ENCODE results near the gene SLC7A11. TPM values are rescaled to one million over a fixed set of nuclear protein-coding genes. Genes with fewer than 3 reads are reported as not detected.

Gene SLC7A11
- total RNA-seq, 5 donors from 2014 or later (not counting 1 experiment from before 2014, with no cell fraction given): 0.05 to 0.44 (median 0.30) TPM

GRCh38 chr4:138259824-138260223 lies 17.7 kb upstream of the SLC7A11 start:
- no peak overlapping the region for H3K4me3 Mint-ChIP-seq
- ChIA-PET CTCF (no interaction called here), POLR2A (no interaction called here)
- no peak overlapping the region for H3K27ac Mint-ChIP-seq
- H3K27me3 Mint-ChIP-seq: peaks cover 0 to 4% of the 10 kb centered on the region in 2 donors
- Histone ChIP-seq H3K9me3 (no peaks in the 10 kb centered on the region), H3K27me3 (replicated peaks in 1 of 2; ENCODE audit: control insufficient read depth in 2 of 2, extremely low read depth in 1 of 2, insufficient read depth in 2 of 2, low read length in 1 of 2) (no peaks in the 10 kb centered on the region), H3K36me3 (ENCODE audit: control insufficient read depth in 2 of 2, extremely low read depth in 1 of 2, insufficient read depth in 1 of 2, low read length in 1 of 2) (no peaks in the 10 kb centered on the region), H3K4me3 (ENCODE audit: control insufficient read depth in 1 of 2, extremely low read depth in 1 of 2, low read length in 1 of 2) (no peak overlapping the region), H3K27ac (ENCODE audit: low read length) (no peak overlapping the region), H3K4me1 (ENCODE audit: control insufficient read depth in 1 of 2, extremely low read depth in 1 of 2, insufficient read depth in 2 of 2, low read length in 2 of 2) (no peaks in the 10 kb centered on the region)
- H3K9me3 Mint-ChIP-seq: peaks cover 0 to 4% (median 2%) of the 10 kb centered on the region in 3 donors
- no peaks in the 10 kb centered on the region for H3K36me3 Mint-ChIP-seq
- DNase-seq: no peak
- WGBS (ENCODE audit: insufficient coverage): no CpG with 5 or more reads among the region's 2 CpGs
- ATAC-seq (replicated peaks in 1 of 4): no peak
- H3K4me1 Mint-ChIP-seq: peaks cover 2 to 10% (median 4%) of the 10 kb centered on the region in 3 donors

DNA sequence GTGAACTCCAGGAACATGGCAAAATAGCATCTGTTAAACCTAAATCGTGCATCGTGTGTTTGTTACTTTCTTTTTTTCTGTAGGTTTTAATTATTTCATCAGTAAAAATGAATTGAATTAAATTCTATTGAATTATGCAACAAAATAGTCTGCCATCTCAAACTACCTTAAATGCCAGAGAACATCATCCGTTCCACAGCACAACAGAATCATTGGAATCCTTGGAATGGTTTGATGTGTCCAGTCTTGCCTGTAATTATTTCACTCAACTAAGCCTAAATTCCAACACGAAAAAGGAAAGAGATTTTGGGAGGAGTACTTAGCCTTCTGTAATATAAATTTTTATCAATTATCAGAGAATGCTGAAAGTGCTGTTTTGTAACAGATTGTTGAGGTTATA lies 17.1 kb upstream of the SLC7A11 start:
- no CpG with 5 or more reads among the region's 4 CpGs for WGBS (ENCODE audit: insufficient coverage)
- peaks cover 0 to 4% (median 2%) of the 10 kb centered on the region in 3 donors for H3K9me3 Mint-ChIP-seq
- ATAC-seq (replicated peaks in 1 of 4) (no peak), DNase-seq (no peak)
- H3K4me3 Mint-ChIP-seq: no peak overlapping the region
- no peak overlapping the region for H3K27ac Mint-ChIP-seq
- H3K4me1 Mint-ChIP-seq: peaks cover 2 to 12% (median 4%) of the 10 kb centered on the region in 3 donors
- Histone ChIP-seq H3K9me3 (no peaks in the 10 kb centered on the region), H3K4me3 (ENCODE audit: control insufficient read depth in 1 of 2, extremely low read depth in 1 of 2, low read length in 1 of 2) (no peak overlapping the region), H3K4me1 (ENCODE audit: control insufficient read depth in 1 of 2, extremely low read depth in 1 of 2, insufficient read depth in 2 of 2, low read length in 2 of 2) (no peaks in the 10 kb centered on the region), H3K27ac (ENCODE audit: low read length) (no peak overlapping the region), H3K27me3 (replicated peaks in 1 of 2; ENCODE audit: control insufficient read depth in 2 of 2, extremely low read depth in 1 of 2, insufficient read depth in 2 of 2, low read length in 1 of 2) (no peaks in the 10 kb centered on the region), H3K36me3 (ENCODE audit: control insufficient read depth in 2 of 2, extremely low read depth in 1 of 2, insufficient read depth in 1 of 2, low read length in 1 of 2) (no peaks in the 10 kb centered on the region)
- peaks cover 0 to 2% of the 10 kb centered on the region in 2 donors for H3K27me3 Mint-ChIP-seq
- CTCF ChIA-PET: no interaction called here
- H3K36me3 Mint-ChIP-seq: no peaks in the 10 kb centered on the region
- POLR2A ChIA-PET: no interaction called here

GRCh38 chr4:138256608-138257007 lies 14.5 kb upstream of the SLC7A11 start:
- Mint-ChIP-seq H3K27me3 (no peaks in the 10 kb centered on the region), H3K27ac (no peak overlapping the region), H3K9me3 (peaks cover 0 to 4% (median 0%) of the 10 kb centered on the region in 3 donors), H3K36me3 (no peaks in the 10 kb centered on the region), H3K4me1 (peaks cover 2 to 12% (median 4%) of the 10 kb centered on the region in 3 donors), H3K4me3 (no peak overlapping the region)
- WGBS (ENCODE audit: insufficient coverage): 75% methylated on average over 3 of the region's 5 CpGs
- POLR2A ChIA-PET: no interaction called here
- Histone ChIP-seq H3K27ac (ENCODE audit: low read length) (no peak overlapping the region), H3K36me3 (ENCODE audit: control insufficient read depth in 2 of 2, extremely low read depth in 1 of 2, insufficient read depth in 1 of 2, low read length in 1 of 2) (no peaks in the 10 kb centered on the region), H3K4me1 (ENCODE audit: control insufficient read depth in 1 of 2, extremely low read depth in 1 of 2, insufficient read depth in 2 of 2, low read length in 2 of 2) (no peaks in the 10 kb centered on the region), H3K4me3 (ENCODE audit: control insufficient read depth in 1 of 2, extremely low read depth in 1 of 2, low read length in 1 of 2) (no peak overlapping the region), H3K9me3 (no peaks in the 10 kb centered on the region), H3K27me3 (replicated peaks in 1 of 2; ENCODE audit: control insufficient read depth in 2 of 2, extremely low read depth in 1 of 2, insufficient read depth in 2 of 2, low read length in 1 of 2) (no peaks in the 10 kb centered on the region)
- DNase-seq: no peak
- CTCF ChIA-PET: interaction anchor here in 1 of 2 donors (0.5 to 1.2 kb wide), 2 partner anchors 14 to 357 kb away, joined by 3 to 4 read pairs; partner anchors contain the start of gene SLC7A11
- ATAC-seq (replicated peaks in 1 of 4): no peak

- Mint-ChIP-seq H3K4me1 (peaks cover 2 to 12% (median 4%) of the 10 kb centered on the region in 3 donors), H3K4me3 (no peak overlapping the region), H3K36me3 (no peaks in the 10 kb centered on the region), H3K27me3 (no peaks in the 10 kb centered on the region), H3K27ac (no peak overlapping the region), H3K9me3 (peaks cover 0 to 4% (median 0%) of the 10 kb centered on the region in 3 donors)
- ChIA-PET POLR2A (no interaction called here), CTCF (interaction anchor here in 1 of 2 donors (0.5 to 1.2 kb wide), 2 partner anchors 14 to 356 kb away, joined by 3 to 4 read pairs; partner anchors contain the start of gene SLC7A11)
- Histone ChIP-seq H3K36me3 (ENCODE audit: control insufficient read depth in 2 of 2, extremely low read depth in 1 of 2, insufficient read depth in 1 of 2, low read length in 1 of 2) (no peaks in the 10 kb centered on the region), H3K9me3 (no peaks in the 10 kb centered on the region), H3K4me1 (ENCODE audit: control insufficient read depth in 1 of 2, extremely low read depth in 1 of 2, insufficient read depth in 2 of 2, low read length in 2 of 2) (no peaks in the 10 kb centered on the region), H3K4me3 (ENCODE audit: control insufficient read depth in 1 of 2, extremely low read depth in 1 of 2, low read length in 1 of 2) (no peak overlapping the region), H3K27ac (ENCODE audit: low read length) (no peak overlapping the region), H3K27me3 (replicated peaks in 1 of 2; ENCODE audit: control insufficient read depth in 2 of 2, extremely low read depth in 1 of 2, insufficient read depth in 2 of 2, low read length in 1 of 2) (no peaks in the 10 kb centered on the region)
- ATAC-seq (replicated peaks in 1 of 4) (no peak), DNase-seq (no peak)
- WGBS (ENCODE audit: insufficient coverage): 91% methylated on average over 6 of the region's 9 CpGs
Measured at GRCh38 chr4:138255917-138256597, 13.9 kb upstream of the SLC7A11 start.

DNA sequence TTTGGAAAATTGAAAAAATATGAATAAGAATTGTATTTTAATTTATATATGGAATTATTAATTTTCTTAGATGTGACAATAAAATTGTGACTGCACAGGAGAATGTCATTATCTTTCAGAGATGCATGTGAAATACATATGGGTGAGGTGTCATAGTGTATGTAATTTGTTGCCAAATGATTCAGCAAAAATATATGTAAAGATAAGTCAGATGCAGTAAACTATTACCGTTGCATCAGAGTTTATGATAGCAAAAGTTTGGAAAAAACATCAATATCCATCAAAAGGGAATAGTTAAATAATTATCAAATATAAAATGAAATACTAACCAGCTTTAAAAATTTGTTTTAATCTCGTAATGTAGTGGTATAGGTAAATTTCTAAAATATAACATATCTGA lies 10.4 kb upstream of the SLC7A11 start:
- Mint-ChIP-seq H3K36me3 (no peaks in the 10 kb centered on the region), H3K4me1 (peaks cover 2 to 12% (median 4%) of the 10 kb centered on the region in 3 donors), H3K27ac (no peak overlapping the region), H3K27me3 (no peaks in the 10 kb centered on the region), H3K4me3 (no peak overlapping the region), H3K9me3 (peaks cover 0 to 4% (median 0%) of the 10 kb centered on the region in 3 donors)
- no peak for ATAC-seq (replicated peaks in 1 of 4)
- POLR2A ChIA-PET: no interaction called here
- no peaks in the 10 kb centered on the region for H3K27me3 ChIP-seq (replicated peaks in 1 of 2; ENCODE audit: control insufficient read depth in 2 of 2, extremely low read depth in 1 of 2, insufficient read depth in 2 of 2, low read length in 1 of 2)
- H3K4me3 ChIP-seq (ENCODE audit: control insufficient read depth in 1 of 2, extremely low read depth in 1 of 2, low read length in 1 of 2): no peak overlapping the region
- H3K27ac ChIP-seq (ENCODE audit: low read length): no peak overlapping the region
- H3K36me3 ChIP-seq (ENCODE audit: control insufficient read depth in 2 of 2, extremely low read depth in 1 of 2, insufficient read depth in 1 of 2, low read length in 1 of 2): no peaks in the 10 kb centered on the region
- DNase-seq: no peak
- no CpG with 5 or more reads among the region's 2 CpGs for WGBS (ENCODE audit: insufficient coverage)
- no peaks in the 10 kb centered on the region for H3K4me1 ChIP-seq (ENCODE audit: control insufficient read depth in 1 of 2, extremely low read depth in 1 of 2, insufficient read depth in 2 of 2, low read length in 2 of 2)
- CTCF ChIA-PET: no interaction called here
- no peaks in the 10 kb centered on the region for H3K9me3 ChIP-seq

DNA sequence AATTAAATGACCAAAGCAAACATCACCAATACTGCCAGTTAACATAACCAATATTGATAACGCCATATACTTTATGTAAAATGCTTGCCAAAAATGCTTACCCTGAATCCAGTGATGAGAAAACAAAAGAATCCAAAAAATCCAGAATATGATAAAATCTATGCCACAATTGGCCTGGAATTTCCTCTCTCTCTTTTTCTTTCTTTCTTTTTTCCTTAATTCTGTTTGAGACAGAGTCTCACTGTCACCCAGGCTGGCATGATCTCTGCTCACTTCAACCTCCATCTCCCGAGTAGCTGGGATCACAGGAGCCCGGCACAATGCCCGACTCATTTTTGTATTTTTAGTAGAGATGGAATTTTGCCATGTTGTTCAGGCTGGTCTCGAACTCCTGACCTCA lies 9.8 kb upstream of the SLC7A11 start:
- ChIA-PET POLR2A (no interaction called here), CTCF (no interaction called here)
- H3K27me3 Mint-ChIP-seq: no peaks in the 10 kb centered on the region
- H3K27ac Mint-ChIP-seq: no peak overlapping the region
- H3K4me3 Mint-ChIP-seq: no peak overlapping the region
- H3K36me3 ChIP-seq (ENCODE audit: control insufficient read depth in 2 of 2, extremely low read depth in 1 of 2, insufficient read depth in 1 of 2, low read length in 1 of 2): no peaks in the 10 kb centered on the region
- ATAC-seq (replicated peaks in 1 of 4) (no peak), DNase-seq (no peak)
- no peak overlapping the region for H3K27ac ChIP-seq (ENCODE audit: low read length)
- H3K4me3 ChIP-seq (ENCODE audit: control insufficient read depth in 1 of 2, extremely low read depth in 1 of 2, low read length in 1 of 2): no peak overlapping the region
- H3K27me3 ChIP-seq (replicated peaks in 1 of 2; ENCODE audit: control insufficient read depth in 2 of 2, extremely low read depth in 1 of 2, insufficient read depth in 2 of 2, low read length in 1 of 2): no peaks in the 10 kb centered on the region
- peaks cover 0 to 2% (median 0%) of the 10 kb centered on the region in 3 donors for H3K9me3 Mint-ChIP-seq
- H3K4me1 Mint-ChIP-seq: peaks cover 2 to 12% (median 4%) of the 10 kb centered on the region in 3 donors
- H3K4me1 ChIP-seq (ENCODE audit: control insufficient read depth in 1 of 2, extremely low read depth in 1 of 2, insufficient read depth in 2 of 2, low read length in 2 of 2): no peaks in the 10 kb centered on the region
- no peaks in the 10 kb centered on the region for H3K9me3 ChIP-seq
- H3K36me3 Mint-ChIP-seq: no peaks in the 10 kb centered on the region
- 43% methylated on average over 1 of the region's 5 CpGs for WGBS (ENCODE audit: insufficient coverage)

All from T-cell (primary cell).